ENCODE data around the gene RNF41. TPM values are rescaled to one million over a fixed set of nuclear protein-coding genes. Genes with fewer than 3 reads are reported as not detected.

Gene RNF41
- total RNA-seq, 5 donors from 2014 or later (not counting 1 experiment from before 2014, with no cell fraction given), result 26.3 to 43.1 (median 39.4) TPM

- CTCF ChIA-PET, result interaction anchor here in 1 of 2 donors (0.6 to 1.1 kb wide), 11 partner anchors 18 to 421 kb away, joined by 3 to 4 read pairs (median 3); partner anchors contain the start of genes ESYT1, RAB5B and SMARCC2
- Mint-ChIP-seq H3K4me3 (no peak overlapping the region), H3K27me3 (no peaks in the 10 kb centered on the region), H3K27ac (peak overlapping the region; percentile 31 to 71), H3K36me3 (peaks cover 48% of the 10 kb centered on the region), H3K4me1 (peaks cover 38 to 42% (median 39%) of the 10 kb centered on the region in 3 donors), H3K9me3 (no peaks in the 10 kb centered on the region)
- peaks cover 18 to 41% of the 10 kb centered on the region in 2 experiments for H3K4me1 ChIP-seq (ENCODE audit: control insufficient read depth in 1 of 2, extremely low read depth in 1 of 2, insufficient read depth in 2 of 2, low read length in 2 of 2)
- POLR2A ChIA-PET, result interaction anchor here (0.5 to 1.2 kb wide), 8 partner anchors 10 to 973 kb away, joined by 3 to 6 read pairs (median 4); partner anchors contain the start of genes RPL41 (in 1 of the 2) and ZC3H10 (in 1 of the 2)
- no peaks in the 10 kb centered on the region for H3K9me3 ChIP-seq
- H3K4me3 ChIP-seq (ENCODE audit: control insufficient read depth in 1 of 2, extremely low read depth in 1 of 2, low read length in 1 of 2), result no peak overlapping the region
- WGBS (ENCODE audit: insufficient coverage), result 83% methylated on average over 6 of the region's 11 CpGs
- no peak overlapping the region for H3K27ac ChIP-seq (ENCODE audit: low read length)
- peaks cover 5 to 80% of the 10 kb centered on the region in 2 donors for H3K36me3 ChIP-seq (ENCODE audit: control insufficient read depth in 2 of 2, extremely low read depth in 1 of 2, insufficient read depth in 1 of 2, low read length in 1 of 2)
- no peaks in the 10 kb centered on the region for H3K27me3 ChIP-seq (replicated peaks in 1 of 2; ENCODE audit: control insufficient read depth in 2 of 2, extremely low read depth in 1 of 2, insufficient read depth in 2 of 2, low read length in 1 of 2)
- ATAC-seq (replicated peaks in 1 of 4) (no peak), DNase-seq (no peak)
These were observed 59.0 kb downstream of the RNF41 start for GRCh38 chr12:56162468-56163290.

DNA sequence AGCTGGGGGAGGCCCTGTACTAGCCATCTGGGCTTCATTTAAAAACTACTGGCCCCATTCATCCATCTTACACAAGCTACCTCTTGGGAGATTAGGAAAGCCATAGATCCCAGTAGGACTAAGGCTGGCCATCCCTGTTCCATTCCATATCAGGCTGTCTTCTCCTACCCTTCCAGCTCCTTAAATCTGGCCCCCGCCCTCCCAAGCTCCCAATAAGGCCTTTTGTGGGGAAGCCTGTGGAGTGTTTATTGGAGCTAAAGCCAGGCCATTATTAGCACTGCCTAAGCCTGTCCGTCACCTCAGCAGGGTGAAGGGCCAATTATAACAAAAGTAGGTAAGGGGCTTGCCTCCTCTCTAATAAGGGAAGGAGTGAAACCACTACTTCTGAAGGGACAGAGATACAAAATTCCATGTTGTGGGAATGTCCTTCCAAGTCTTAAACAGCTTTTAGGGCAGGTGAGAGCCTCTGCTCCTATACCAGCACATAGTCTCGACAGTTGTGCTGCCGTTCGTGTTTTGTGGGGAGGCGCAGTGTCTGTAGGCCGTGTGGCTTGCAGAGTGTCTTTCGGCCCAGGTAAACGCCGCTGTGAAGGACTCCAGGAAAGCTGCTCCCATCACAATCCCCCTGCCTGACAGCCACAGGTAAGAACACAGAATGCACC is 59.9 kb downstream of the RNF41 start:
- Histone ChIP-seq H3K36me3 (ENCODE audit: control insufficient read depth in 2 of 2, extremely low read depth in 1 of 2, insufficient read depth in 1 of 2, low read length in 1 of 2) (peaks cover 5 to 73% of the 10 kb centered on the region in 2 donors), H3K4me3 (ENCODE audit: control insufficient read depth in 1 of 2, extremely low read depth in 1 of 2, low read length in 1 of 2) (no peak overlapping the region), H3K9me3 (no peaks in the 10 kb centered on the region), H3K27ac (ENCODE audit: low read length) (peak overlapping the region; percentile 93), H3K4me1 (ENCODE audit: control insufficient read depth in 1 of 2, extremely low read depth in 1 of 2, insufficient read depth in 2 of 2, low read length in 2 of 2) (peaks cover 18 to 49% of the 10 kb centered on the region in 2 experiments), H3K27me3 (replicated peaks in 1 of 2; ENCODE audit: control insufficient read depth in 2 of 2, extremely low read depth in 1 of 2, insufficient read depth in 2 of 2, low read length in 1 of 2) (no peaks in the 10 kb centered on the region)
- DNase-seq, result no peak
- ATAC-seq (replicated peaks in 1 of 4), result no peak
- Mint-ChIP-seq H3K27ac (peak overlapping the region; percentile 85 to 94), H3K9me3 (no peaks in the 10 kb centered on the region), H3K4me1 (peaks cover 46 to 49% (median 47%) of the 10 kb centered on the region in 3 donors), H3K36me3 (peaks cover 44% of the 10 kb centered on the region), H3K27me3 (no peaks in the 10 kb centered on the region), H3K4me3 (peak overlapping the region; percentile 21 to 97 (median 63))
- POLR2A ChIA-PET, result interaction anchor here (0.5 to 1.2 kb wide), 5 partner anchors 12 to 974 kb away, joined by 3 to 4 read pairs (median 3); partner anchors contain the start of gene RPL41 (in 1 of the 2)
- WGBS (ENCODE audit: insufficient coverage), result no CpG with 5 or more reads among the region's 10 CpGs
- CTCF ChIA-PET, result interaction anchor here in 1 of 2 donors (0.6 to 1.6 kb wide), 2 partner anchors 21 to 27 kb away, joined by 3 to 7 read pairs; partner anchors contain the start of gene SMARCC2

DNA sequence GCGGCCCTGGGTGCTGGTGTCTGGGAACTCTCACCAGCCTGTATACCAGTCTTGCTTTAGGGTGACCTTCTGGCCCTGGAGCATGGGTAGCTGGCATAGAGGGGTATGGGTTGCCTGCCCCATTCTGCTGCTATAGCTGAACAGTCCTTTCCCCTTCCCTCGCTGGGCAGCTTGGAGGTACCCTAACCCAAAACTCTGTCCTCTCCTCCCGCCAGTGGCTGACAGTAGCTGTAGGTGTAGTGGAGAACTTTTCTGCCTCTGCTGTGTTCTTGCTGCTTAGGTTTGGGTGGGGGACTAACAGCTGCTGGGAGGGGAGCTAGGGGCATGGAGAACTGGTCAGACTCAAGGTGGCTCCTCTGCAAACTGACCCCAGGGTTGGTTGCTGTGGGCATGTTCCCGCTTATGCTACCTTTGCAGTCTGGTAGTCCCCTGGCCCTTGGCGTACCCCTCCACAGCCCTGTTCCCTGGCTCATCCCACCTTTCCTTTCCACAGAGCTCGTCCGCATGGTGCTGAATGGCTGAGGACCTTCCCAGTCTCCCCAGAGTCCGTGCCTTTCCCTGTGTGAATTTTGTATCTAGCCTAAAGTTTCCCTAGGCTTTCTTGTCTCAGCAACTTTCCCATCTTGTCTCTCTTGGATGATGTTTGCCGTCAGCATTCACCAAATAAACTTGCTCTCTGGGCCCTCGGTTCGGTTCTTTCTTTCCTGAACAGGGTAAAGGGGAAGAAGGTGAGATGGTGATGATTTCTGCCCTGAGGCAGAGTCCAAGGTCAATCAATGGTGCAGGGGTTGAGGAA is 60.6 kb downstream of the RNF41 start:
- Mint-ChIP-seq H3K27me3 (no peaks in the 10 kb centered on the region), H3K9me3 (no peaks in the 10 kb centered on the region), H3K36me3 (peaks cover 44% of the 10 kb centered on the region), H3K4me1 (peaks cover 46 to 49% (median 47%) of the 10 kb centered on the region in 3 donors), H3K27ac (peak overlapping the region; percentile 94 to 98), H3K4me3 (peak overlapping the region; percentile 89 to 99 (median 97))
- H3K36me3 ChIP-seq (ENCODE audit: control insufficient read depth in 2 of 2, extremely low read depth in 1 of 2, insufficient read depth in 1 of 2, low read length in 1 of 2), result peaks cover 5 to 67% of the 10 kb centered on the region in 2 donors
- H3K27ac ChIP-seq (ENCODE audit: low read length), result peak overlapping the region; percentile 93
- ATAC-seq (replicated peaks in 1 of 4) (no peak), DNase-seq (no peak)
- H3K9me3 ChIP-seq, result no peaks in the 10 kb centered on the region
- ChIA-PET CTCF (interaction anchor here in 1 of 2 donors (0.6 to 1.6 kb wide), 3 partner anchors 9 to 28 kb away, joined by 3 to 7 read pairs (median 4); partner anchors contain the start of genes MYL6B and SMARCC2), POLR2A (interaction anchor here in 1 of 2 donors (0.7 kb wide), 1 partner anchor 172 kb away, joined by 4 read pairs; no protein-coding TSS in a partner anchor)
- no peaks in the 10 kb centered on the region for H3K27me3 ChIP-seq (replicated peaks in 1 of 2; ENCODE audit: control insufficient read depth in 2 of 2, extremely low read depth in 1 of 2, insufficient read depth in 2 of 2, low read length in 1 of 2)
- WGBS (ENCODE audit: insufficient coverage), result 90% methylated on average over 8 of the region's 11 CpGs
- H3K4me3 ChIP-seq (ENCODE audit: control insufficient read depth in 1 of 2, extremely low read depth in 1 of 2, low read length in 1 of 2), result peak overlapping the region; percentile 91 to 99
- H3K4me1 ChIP-seq (ENCODE audit: control insufficient read depth in 1 of 2, extremely low read depth in 1 of 2, insufficient read depth in 2 of 2, low read length in 2 of 2), result peaks cover 18 to 51% of the 10 kb centered on the region in 2 experiments

GRCh38 chr12:56160193-56160763 is 61.4 kb downstream of the RNF41 start:
- CTCF ChIA-PET, result interaction anchor here in 1 of 2 donors (1.2 to 3.0 kb wide), 4 partner anchors 8 to 33 kb away, joined by 4 to 10 read pairs (median 8); partner anchors contain the start of genes ESYT1, MYL6B and SMARCC2
- peaks cover 41% of the 10 kb centered on the region for H3K36me3 Mint-ChIP-seq
- DNase-seq (peak; percentile 36 to 78 (median 61)), ATAC-seq (replicated peaks in 1 of 4) (peak; percentile 50 to 58 (median 54))
- peaks cover 46 to 54% (median 51%) of the 10 kb centered on the region in 3 donors for H3K4me1 Mint-ChIP-seq
- H3K27me3 Mint-ChIP-seq, result no peaks in the 10 kb centered on the region
- Histone ChIP-seq H3K9me3 (no peaks in the 10 kb centered on the region), H3K4me1 (ENCODE audit: control insufficient read depth in 1 of 2, extremely low read depth in 1 of 2, insufficient read depth in 2 of 2, low read length in 2 of 2) (peaks cover 18 to 51% of the 10 kb centered on the region in 2 experiments), H3K4me3 (ENCODE audit: control insufficient read depth in 1 of 2, extremely low read depth in 1 of 2, low read length in 1 of 2) (peak overlapping the region; percentile 91 to 99), H3K27me3 (replicated peaks in 1 of 2; ENCODE audit: control insufficient read depth in 2 of 2, extremely low read depth in 1 of 2, insufficient read depth in 2 of 2, low read length in 1 of 2) (no peaks in the 10 kb centered on the region), H3K36me3 (ENCODE audit: control insufficient read depth in 2 of 2, extremely low read depth in 1 of 2, insufficient read depth in 1 of 2, low read length in 1 of 2) (peaks cover 5 to 59% of the 10 kb centered on the region in 2 donors), H3K27ac (ENCODE audit: low read length) (peak overlapping the region; percentile 93)
- H3K27ac Mint-ChIP-seq, result peak overlapping the region; percentile 94 to 98
- H3K4me3 Mint-ChIP-seq, result peak overlapping the region; percentile 89 to 99 (median 97)
- WGBS (ENCODE audit: insufficient coverage), result 6% methylated on average over 6 of the region's 7 CpGs
- H3K9me3 Mint-ChIP-seq, result no peaks in the 10 kb centered on the region
- POLR2A ChIA-PET, result interaction anchor here (0.5 to 1.7 kb wide), 4 partner anchors 32 to 187 kb away, joined by 3 to 5 read pairs (median 4); partner anchors contain the start of genes ESYT1 (in 1 of the 2), RAB5B (in 1 of the 2), RNF41 (in 1 of the 2) and RPL41 (in 1 of the 2)

DNA sequence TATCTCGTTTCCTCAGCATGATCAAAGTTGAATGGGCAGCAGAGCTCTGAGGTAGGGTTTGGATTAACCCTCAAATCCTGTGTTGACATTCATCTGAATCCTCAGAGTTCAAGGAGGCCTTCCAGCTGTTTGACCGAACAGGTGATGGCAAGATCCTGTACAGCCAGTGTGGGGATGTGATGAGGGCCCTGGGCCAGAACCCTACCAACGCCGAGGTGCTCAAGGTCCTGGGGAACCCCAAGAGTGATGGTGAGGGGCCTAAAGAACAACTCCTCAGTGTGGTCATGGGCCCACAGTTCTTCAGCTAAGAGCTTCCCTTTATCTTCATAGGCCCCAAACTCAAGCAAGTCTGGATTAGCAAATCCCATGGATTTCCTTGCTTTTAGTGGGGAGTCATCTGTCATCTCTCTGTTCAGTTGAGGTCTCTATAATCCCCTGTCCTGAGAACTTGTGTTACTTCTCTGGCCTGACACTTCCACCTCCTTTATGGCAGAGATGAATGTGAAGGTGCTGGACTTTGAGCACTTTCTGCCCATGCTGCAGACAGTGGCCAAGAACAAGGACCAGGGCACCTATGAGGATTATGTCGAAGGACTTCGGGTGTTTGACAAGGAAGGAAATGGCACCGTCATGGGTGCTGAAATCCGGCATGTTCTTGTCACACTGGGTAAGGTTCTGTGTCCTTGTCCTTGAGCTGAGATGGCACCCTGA is 62.1 kb downstream of the RNF41 start:
- Histone ChIP-seq H3K4me3 (ENCODE audit: control insufficient read depth in 1 of 2, extremely low read depth in 1 of 2, low read length in 1 of 2) (peak overlapping the region; percentile 91 to 99), H3K36me3 (ENCODE audit: control insufficient read depth in 2 of 2, extremely low read depth in 1 of 2, insufficient read depth in 1 of 2, low read length in 1 of 2) (peaks cover 8 to 53% of the 10 kb centered on the region in 2 donors), H3K27ac (ENCODE audit: low read length) (peak overlapping the region; percentile 93), H3K27me3 (replicated peaks in 1 of 2; ENCODE audit: control insufficient read depth in 2 of 2, extremely low read depth in 1 of 2, insufficient read depth in 2 of 2, low read length in 1 of 2) (no peaks in the 10 kb centered on the region), H3K4me1 (ENCODE audit: control insufficient read depth in 1 of 2, extremely low read depth in 1 of 2, insufficient read depth in 2 of 2, low read length in 2 of 2) (peaks cover 18 to 51% of the 10 kb centered on the region in 2 experiments), H3K9me3 (no peaks in the 10 kb centered on the region)
- peaks cover 42% of the 10 kb centered on the region for H3K36me3 Mint-ChIP-seq
- peaks cover 46 to 57% (median 56%) of the 10 kb centered on the region in 3 donors for H3K4me1 Mint-ChIP-seq
- ATAC-seq (replicated peaks in 1 of 4) (no peak), DNase-seq (no peak)
- WGBS (ENCODE audit: insufficient coverage), result 3% methylated on average over 4 of the region's 8 CpGs
- no peaks in the 10 kb centered on the region for H3K27me3 Mint-ChIP-seq
- peak overlapping the region; percentile 89 to 99 (median 97) for H3K4me3 Mint-ChIP-seq
- H3K9me3 Mint-ChIP-seq, result no peaks in the 10 kb centered on the region
- peak overlapping the region; percentile 94 to 98 for H3K27ac Mint-ChIP-seq
- ChIA-PET POLR2A (interaction anchor here (0.5 to 1.7 kb wide), 7 partner anchors 30 to 329 kb away, joined by 3 to 5 read pairs (median 3); partner anchors contain the start of genes ESYT1 (in 1 of the 2), RAB5B (in 1 of the 2), RNF41 (in 1 of the 2) and RPL41 (in 1 of the 2)), CTCF (interaction anchor here in 1 of 2 donors (0.5 to 3.0 kb wide), 5 partner anchors 8 to 128 kb away, joined by 3 to 10 read pairs (median 5); partner anchors contain the start of genes ESYT1, MYL6B, SMARCC2 and ZC3H10)

Measured in T-cell (primary cell).